Fibroblast of lung (primary cell): ENCODE data around the gene TAF3.

Source experiments
- EZH2 ChIP-seq: IDR thresholded peaks from 2 replicates; pipeline ENCODE4 v1.5.1; 2012; ENCODE audit warnings: low read length, control low read depth, mild to moderate bottlenecking; ENCODE audit errors: missing control alignments
- TF ChIP-seq, protein P1 (sequence below), 2 donors: IDR thresholded peaks in 1 of 2; conservative IDR thresholded peaks in 1 of 2; 1 replicate in 1 of 2; 2 replicates in 1 of 2; pipeline ENCODE4 v1.5.1; 2011 to 2012; ENCODE audit warnings: low read length in 2 of 2, control low read depth in 1 of 2, inconsistent platforms in 1 of 2, low read depth in 1 of 2, mild to moderate bottlenecking in 1 of 2

DNA sequence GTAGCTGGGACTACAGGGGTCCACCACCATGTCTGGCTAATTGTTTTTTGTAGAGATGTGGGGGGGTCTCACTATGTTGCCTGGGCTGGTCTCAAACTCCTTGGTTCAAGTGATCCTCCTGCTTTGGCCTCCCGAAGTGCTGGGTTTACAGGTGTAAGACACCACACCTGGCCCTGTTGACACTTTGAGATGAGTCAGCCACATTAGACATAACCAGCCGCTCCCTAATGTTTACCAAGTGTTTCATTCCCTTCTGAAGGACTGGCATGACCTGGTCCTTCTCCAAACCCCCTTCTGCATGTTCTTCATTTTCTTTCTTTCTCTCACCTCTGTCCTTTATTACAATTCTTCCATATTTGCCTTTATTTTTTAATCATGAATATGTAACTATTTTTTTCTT is 67.8 kb downstream of the TAF3 start:
- TF ChIP-seq, protein P1, sequence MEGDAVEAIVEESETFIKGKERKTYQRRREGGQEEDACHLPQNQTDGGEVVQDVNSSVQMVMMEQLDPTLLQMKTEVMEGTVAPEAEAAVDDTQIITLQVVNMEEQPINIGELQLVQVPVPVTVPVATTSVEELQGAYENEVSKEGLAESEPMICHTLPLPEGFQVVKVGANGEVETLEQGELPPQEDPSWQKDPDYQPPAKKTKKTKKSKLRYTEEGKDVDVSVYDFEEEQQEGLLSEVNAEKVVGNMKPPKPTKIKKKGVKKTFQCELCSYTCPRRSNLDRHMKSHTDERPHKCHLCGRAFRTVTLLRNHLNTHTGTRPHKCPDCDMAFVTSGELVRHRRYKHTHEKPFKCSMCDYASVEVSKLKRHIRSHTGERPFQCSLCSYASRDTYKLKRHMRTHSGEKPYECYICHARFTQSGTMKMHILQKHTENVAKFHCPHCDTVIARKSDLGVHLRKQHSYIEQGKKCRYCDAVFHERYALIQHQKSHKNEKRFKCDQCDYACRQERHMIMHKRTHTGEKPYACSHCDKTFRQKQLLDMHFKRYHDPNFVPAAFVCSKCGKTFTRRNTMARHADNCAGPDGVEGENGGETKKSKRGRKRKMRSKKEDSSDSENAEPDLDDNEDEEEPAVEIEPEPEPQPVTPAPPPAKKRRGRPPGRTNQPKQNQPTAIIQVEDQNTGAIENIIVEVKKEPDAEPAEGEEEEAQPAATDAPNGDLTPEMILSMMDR (conservative IDR thresholded peaks at IDR 0.05 in 1 of 2, IDR thresholded peaks at IDR 0.05 in 1 of 2; ENCODE audit: low read depth in 1 of 2, low read length in 2 of 2) = no peak
- TF ChIP-seq EZH2 = no peak
